Stimulated activated CD4-positive, alpha-beta T cell treated with anti-CD3 and anti-CD28 coated beads, Interleukin-1b, Interleukin-23, amount 100 ng/mL, for 24 hours (primary cell): ENCODE results near the gene CERK.

Source experiments
- DNase-seq, 4 experiments: peaks; one replicate each; pipeline ENCODE4 v3.0.0-alpha.2; 2020; ENCODE audit warnings: low read depth in 4 of 4, low spot score in 1 of 4

CERK gene

GRCh38 chr22:46764779-46765485 is 26.9 kb upstream of the CERK start:
- DNase-seq = no peak

- DNase-seq = no peak
Observed at GRCh38 chr22:46764140-46764680, 26.2 kb upstream of the CERK start.

- no peak for DNase-seq
Observed at GRCh38 chr22:46763051-46763705, 25.1 kb upstream of the CERK start.

- peak; percentile 87 to 94 (median 90) for DNase-seq
Observed at GRCh38 chr22:46762238-46763050, 24.4 kb upstream of the CERK start, which contains the start of gene TBC1D22A. Gene TBC1D22A (plus strand): TSS chr22:46762650. CDS start chr22:46762787, 137 bp downstream.

GRCh38 chr22:46761539-46762237 is 23.6 kb upstream of the CERK start:
- DNase-seq = no peak

- DNase-seq = no peak
Observed at GRCh38 chr22:46761017-46761416, 23.0 kb upstream of the CERK start.

- peak in 1 of 4 experiments; percentile 34 for DNase-seq
Observed at GRCh38 chr22:46758867-46759290, 20.8 kb upstream of the CERK start.

- no peak for DNase-seq
Observed at GRCh38 chr22:46758121-46758520, 20.1 kb upstream of the CERK start.

GRCh38 chr22:46757104-46757503 is 19.1 kb upstream of the CERK start:
- no peak for DNase-seq

- no peak for DNase-seq
Observed at GRCh38 chr22:46756097-46756496, 18.0 kb upstream of the CERK start.

- no peak for DNase-seq
Observed at GRCh38 chr22:46755525-46755924, 17.5 kb upstream of the CERK start.

GRCh38 chr22:46754826-46755225 is 16.8 kb upstream of the CERK start:
- no peak for DNase-seq

GRCh38 chr22:46754110-46754799 is 16.2 kb upstream of the CERK start:
- DNase-seq = no peak

GRCh38 chr22:46753761-46754109 is 15.7 kb upstream of the CERK start:
- no peak for DNase-seq

- DNase-seq = no peak
Observed at GRCh38 chr22:46753360-46753759, 15.3 kb upstream of the CERK start.

- DNase-seq = no peak
Observed at GRCh38 chr22:46752988-46753310, 14.9 kb upstream of the CERK start.

- DNase-seq = no peak
Observed at GRCh38 chr22:46752286-46752987, 14.4 kb upstream of the CERK start.

GRCh38 chr22:46750863-46751443 is 12.9 kb upstream of the CERK start:
- DNase-seq = no peak

- DNase-seq = no peak
Observed at GRCh38 chr22:46750530-46750800, 12.4 kb upstream of the CERK start.
